ENCODE data around the gene SCN7A. TPM values are rescaled to one million over a fixed set of nuclear protein-coding genes. Genes with fewer than 3 reads are reported as not detected.

SCN7A gene
- total RNA-seq, 1 donor from 2014 or later: 0.21 TPM

GRCh38 chr2:166404831-166405568 is 89.0 kb downstream of the SCN7A start:
- DNase-seq (ENCODE audit: low read depth): no peak

GRCh38 chr2:166394245-166394644 is 99.8 kb downstream of the SCN7A start:
- DNase-seq (ENCODE audit: low read depth): no peak

- DNase-seq (ENCODE audit: low read depth): no peak
Measured at GRCh38 chr2:166393008-166393407, 101.0 kb downstream of the SCN7A start.

DNA sequence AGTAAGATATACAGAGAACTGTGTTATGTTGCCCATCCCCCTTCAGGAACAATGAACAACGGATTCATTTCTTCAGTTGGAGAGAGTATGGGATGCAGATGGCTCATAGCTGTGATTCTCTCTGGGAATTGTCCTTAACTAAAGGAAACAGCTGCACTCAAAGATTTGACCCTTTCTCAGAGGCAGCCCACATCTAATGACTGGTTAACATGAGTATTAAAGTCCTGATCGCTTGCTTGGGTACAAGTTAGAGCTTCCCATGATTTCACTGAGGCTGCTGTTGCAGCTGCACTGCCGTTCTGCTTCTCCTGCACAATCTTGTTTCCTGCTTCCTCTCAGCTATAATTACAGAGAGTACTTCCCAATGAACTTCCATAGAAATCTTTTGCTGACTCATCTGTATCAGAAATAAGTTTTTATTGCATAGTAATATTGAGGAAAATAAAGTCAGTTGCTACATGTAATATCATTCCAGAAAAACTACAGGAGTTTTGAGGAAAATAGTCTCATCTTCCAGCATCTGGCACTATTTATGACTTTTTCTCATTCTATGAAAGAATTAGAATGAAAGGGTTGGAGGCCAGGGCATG is 105.5 kb downstream of the SCN7A start:
- peak; percentile 47 for DNase-seq (ENCODE audit: low read depth)

- DNase-seq (ENCODE audit: low read depth): no peak
Measured at GRCh38 chr2:166385313-166385712, 108.7 kb downstream of the SCN7A start.

- DNase-seq (ENCODE audit: low read depth): peak; percentile 58
Measured at GRCh38 chr2:166384774-166385173, 109.3 kb downstream of the SCN7A start.

DNA sequence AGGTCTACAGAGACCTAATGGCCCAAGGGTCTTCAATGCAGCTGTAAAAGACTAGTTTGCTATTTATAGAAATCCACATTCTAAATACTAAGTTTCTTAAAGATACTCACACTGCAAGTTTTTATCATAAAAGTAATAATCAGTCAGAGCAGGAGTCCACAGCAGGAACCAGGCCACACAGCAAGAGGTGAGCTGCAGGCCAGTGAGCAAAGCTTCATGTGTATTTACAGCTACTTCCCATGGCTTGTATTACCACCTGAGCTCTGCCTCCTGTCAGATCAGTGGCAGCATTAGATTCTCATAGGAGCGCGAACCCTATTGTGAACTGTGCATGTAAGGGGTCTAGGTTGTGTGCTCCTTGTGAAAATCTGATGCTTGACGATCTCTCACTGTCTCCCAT is 111.6 kb downstream of the SCN7A start:
- DNase-seq (ENCODE audit: low read depth): no peak

GRCh38 chr2:166380615-166381014 is 113.4 kb downstream of the SCN7A start:
- DNase-seq (ENCODE audit: low read depth): no peak

GRCh38 chr2:166376873-166377272 is 117.2 kb downstream of the SCN7A start:
- DNase-seq (ENCODE audit: low read depth): no peak

DNA sequence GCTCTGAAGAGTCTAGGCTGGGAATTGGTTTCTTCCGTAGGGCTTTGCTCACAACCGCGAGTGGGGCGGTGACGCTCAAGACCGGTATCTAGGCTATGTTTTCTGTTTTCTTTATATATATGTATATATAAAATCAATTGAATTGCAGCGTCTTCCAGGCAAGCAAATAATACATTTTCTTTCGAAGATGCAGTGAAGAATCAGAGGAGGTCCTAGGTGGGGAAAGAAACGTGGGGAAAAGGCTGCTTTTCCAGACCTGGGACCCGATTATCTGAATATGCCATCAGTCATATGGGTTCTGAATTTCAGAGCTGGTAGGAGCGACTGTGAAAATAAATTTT is 117.6 kb downstream of the SCN7A start:
- no peak for DNase-seq (ENCODE audit: low read depth)

DNA sequence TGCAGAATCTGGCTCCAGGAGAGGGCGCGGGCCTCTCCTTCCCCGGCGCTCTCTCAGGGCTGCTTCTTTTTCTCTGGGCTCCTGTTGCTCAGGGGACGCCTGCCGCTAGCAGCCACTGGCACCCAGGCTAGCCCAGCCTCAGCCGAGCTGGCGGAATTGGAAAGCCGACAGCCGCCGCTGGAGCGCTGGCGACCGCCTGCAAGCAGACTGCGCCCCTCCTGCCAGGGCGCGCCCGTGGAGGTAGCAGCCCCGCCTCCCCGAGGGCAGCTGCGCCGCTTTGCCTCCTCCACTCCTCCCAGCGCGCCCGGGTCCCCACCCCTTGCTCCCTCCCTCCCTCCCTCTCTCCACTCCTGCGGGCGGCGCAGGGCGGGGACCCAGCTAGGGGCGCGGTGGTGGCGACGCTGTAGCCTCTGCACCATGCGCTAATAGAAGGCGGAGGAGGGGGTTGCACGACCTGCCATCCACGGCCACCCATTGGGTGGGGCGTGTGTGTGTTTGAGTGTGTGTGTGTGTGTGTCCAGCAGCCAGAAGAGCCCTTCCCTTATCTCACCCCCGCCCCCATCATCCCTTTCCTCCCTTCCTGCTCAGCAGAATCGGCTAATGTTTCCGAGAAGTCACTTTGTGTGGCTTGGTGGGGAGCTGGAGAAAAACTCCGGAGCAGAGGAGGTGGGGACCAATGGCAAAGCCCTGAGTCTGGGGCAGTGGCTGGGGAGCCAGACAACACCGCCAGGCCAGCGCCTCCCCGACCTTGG is 118.1 kb downstream of the SCN7A start, which contains the start of gene SCN9A:
Gene SCN9A, minus strand, starts transcription at position 209 of the 752 bp plus-strand sequence. CDS start 64,188 bp downstream, outside the sequence.
- peak; percentile 85 for DNase-seq (ENCODE audit: low read depth)

DNA sequence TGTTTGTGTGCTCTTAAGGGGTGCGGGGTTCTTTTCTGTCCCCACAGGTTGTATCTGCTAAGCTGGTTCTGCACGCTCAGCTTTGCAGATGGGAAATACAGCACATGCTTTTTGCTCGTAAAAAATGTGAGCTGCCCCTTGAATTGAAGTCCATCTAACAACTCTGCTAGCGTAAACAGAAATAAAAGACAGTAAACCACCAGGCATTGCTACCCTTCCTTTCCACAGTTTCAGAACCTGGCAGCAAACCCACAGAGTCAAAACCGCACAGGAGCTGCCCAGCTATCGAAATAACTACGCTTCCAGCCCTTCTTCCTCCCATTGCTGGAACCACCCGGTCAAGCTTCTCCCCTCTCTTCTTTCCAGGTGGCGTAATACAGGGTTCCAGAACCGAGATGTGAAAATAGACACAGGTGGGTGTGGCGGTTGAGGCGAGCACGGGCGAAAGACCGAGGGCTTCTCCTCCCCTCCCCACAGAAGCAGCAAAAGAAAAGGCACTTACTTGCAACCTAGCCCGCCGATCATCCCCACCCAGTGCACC is 118.8 kb downstream of the SCN7A start:
- peak; percentile 14 for DNase-seq (ENCODE audit: low read depth)

GRCh38 chr2:166373951-166374350 is 120.1 kb downstream of the SCN7A start:
- DNase-seq (ENCODE audit: low read depth): peak; percentile 22

GRCh38 chr2:166373539-166373938 is 120.5 kb downstream of the SCN7A start:
- no peak for DNase-seq (ENCODE audit: low read depth)

DNA sequence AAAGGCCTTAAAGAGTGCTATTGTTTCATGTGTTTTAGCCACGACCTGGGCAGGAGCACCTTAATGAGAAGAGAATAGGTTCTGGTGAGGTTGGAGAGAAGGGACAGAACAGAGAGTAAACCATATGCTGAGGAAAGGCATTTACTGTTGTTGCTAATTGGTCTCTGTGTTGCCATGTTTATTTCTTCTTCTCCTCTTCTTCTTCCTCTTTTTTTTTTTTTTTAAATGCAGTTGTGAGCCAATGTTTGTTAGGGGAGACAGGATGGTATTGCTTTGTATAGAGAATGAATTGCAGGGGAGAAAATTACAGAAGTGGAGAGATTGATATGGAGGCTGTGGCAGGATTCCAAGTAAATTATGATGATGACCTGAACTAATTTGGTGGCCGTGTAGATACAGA is 120.9 kb downstream of the SCN7A start:
- no peak for DNase-seq (ENCODE audit: low read depth)

DNA sequence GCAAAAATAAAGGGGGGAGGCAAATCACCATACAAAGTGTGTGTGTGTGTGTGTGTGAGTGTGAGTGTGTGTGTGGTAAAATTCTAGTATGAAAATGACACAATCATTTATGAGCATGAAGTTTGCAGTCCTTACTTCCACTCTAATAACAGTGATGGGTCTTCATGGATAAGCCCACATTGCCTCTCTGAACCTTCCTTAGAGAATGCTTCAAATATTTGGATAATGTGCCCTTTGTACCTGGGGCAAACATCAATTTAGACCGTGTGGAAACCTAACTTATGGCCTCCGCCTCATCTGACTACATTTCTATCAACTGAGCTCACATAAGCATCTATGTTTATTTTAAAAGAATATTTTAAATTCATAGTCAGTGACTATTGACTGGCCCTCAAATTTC is 122.0 kb downstream of the SCN7A start:
- no peak for DNase-seq (ENCODE audit: low read depth)

DNA sequence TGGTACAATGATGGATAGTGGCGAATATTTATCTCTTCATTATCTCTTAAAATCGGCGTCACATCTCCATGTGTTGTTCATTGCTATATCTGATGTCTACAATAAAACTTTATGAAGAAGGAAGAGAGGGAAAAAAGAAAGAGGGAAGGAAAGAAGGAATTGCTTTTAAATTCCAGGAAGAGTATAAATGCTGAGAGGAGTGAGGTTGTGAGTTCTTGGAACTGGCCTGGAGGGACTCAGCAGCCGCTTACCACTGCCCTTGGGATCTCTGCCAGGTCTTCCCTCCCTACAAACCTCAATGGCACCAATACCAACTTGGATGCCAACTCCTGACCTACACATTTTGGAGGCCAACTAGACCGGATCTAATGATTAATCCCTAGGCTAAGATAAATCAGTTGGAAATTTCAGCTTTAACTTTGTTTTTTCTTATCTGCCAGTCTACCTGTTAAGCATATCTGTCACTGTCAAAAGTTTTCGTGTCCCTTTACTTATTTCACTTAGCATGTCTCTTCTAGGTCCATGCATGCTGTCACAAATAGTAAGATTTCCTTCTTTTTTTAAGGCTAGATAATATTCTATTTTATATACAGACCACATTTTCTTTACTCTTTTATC is 128.1 kb downstream of the SCN7A start:
- peak; percentile 23 for DNase-seq (ENCODE audit: low read depth)

DNA sequence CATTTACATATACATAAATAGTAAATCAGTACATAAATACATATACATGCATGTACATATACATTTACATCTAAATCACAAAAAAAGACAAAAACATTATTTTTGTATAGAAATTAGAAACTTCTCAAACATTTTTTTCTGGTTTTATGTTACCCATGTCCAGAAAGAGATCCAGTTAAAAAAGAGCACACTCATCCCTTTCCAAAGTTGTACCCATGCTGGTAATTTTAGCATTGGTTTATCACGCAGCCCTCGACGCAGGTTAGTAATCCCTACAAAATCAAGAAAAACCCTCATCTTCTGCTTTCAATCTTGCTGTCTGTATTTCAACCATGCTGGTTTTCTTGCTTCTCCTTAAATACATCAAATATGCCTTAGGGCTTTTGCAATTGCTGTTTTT is 128.8 kb downstream of the SCN7A start:
- no peak for DNase-seq (ENCODE audit: low read depth)

- no peak for DNase-seq (ENCODE audit: low read depth)
Measured at GRCh38 chr2:166364476-166365161, 129.4 kb downstream of the SCN7A start.

GRCh38 chr2:166361351-166362153 is 132.5 kb downstream of the SCN7A start:
- peak; percentile 34 for DNase-seq (ENCODE audit: low read depth)

All from myocyte (in vitro differentiated cells).